ENCODE data around the gene HNRNPM. TPM values are rescaled to one million over a fixed set of nuclear protein-coding genes. Genes with fewer than 3 reads are reported as not detected.
"Not testable (repeated sequence)": the region's sequence is repeated elsewhere in the genome, so short reads cannot be mapped to it uniquely, and the experiment has no call there.

The HNRNPM gene
- total RNA-seq, 4 donors from 2014 or later, result 103 to 126 (median 116) TPM

DNA sequence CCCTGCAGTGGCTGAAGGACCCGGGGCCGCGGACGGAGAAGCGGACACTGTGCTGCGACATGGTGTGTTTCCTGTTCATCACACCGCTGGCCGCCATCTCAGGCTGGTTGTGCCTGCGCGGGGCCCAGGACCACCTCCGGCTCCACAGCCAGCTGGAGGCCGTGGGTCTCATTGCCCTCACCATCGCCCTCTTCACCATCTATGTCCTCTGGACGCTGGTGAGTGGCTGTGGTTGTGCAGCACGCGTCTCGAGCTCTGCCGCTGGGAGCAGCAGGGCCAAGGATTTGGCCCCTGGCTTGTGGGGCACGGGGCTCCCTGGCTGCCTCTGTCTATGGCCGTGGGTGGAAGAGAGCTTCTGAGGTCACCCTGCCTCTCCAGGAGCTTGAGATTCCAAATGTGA lies 14.1 kb upstream of the HNRNPM start:
- H3K4me1 ChIP-seq, result peaks cover 0 to 16% (median 11%) of the 10 kb centered on the region in 4 donors
- no peaks in the 10 kb centered on the region for H3K27me3 ChIP-seq
- 88% methylated on average over 19 of the region's 20 CpGs for WGBS
- DNase-seq (ENCODE audit: extremely low spot score), result no peak
- H3K9me3 ChIP-seq, result no peaks in the 10 kb centered on the region
- no peak overlapping the region for H3K4me3 ChIP-seq
- intact Hi-C loops (cut with DNase I), result no loop called here
- TF ChIP-seq, protein P1, sequence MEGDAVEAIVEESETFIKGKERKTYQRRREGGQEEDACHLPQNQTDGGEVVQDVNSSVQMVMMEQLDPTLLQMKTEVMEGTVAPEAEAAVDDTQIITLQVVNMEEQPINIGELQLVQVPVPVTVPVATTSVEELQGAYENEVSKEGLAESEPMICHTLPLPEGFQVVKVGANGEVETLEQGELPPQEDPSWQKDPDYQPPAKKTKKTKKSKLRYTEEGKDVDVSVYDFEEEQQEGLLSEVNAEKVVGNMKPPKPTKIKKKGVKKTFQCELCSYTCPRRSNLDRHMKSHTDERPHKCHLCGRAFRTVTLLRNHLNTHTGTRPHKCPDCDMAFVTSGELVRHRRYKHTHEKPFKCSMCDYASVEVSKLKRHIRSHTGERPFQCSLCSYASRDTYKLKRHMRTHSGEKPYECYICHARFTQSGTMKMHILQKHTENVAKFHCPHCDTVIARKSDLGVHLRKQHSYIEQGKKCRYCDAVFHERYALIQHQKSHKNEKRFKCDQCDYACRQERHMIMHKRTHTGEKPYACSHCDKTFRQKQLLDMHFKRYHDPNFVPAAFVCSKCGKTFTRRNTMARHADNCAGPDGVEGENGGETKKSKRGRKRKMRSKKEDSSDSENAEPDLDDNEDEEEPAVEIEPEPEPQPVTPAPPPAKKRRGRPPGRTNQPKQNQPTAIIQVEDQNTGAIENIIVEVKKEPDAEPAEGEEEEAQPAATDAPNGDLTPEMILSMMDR (IDR thresholded peaks at IDR 0.05), result no peak
- TF ChIP-seq POLR2AphosphoS5 (IDR thresholded peaks at IDR 0.05), result no peak
- no peak for TF ChIP-seq EP300 (IDR thresholded peaks at IDR 0.05)
- no peak for TF ChIP-seq POLR2A (IDR thresholded peaks at IDR 0.05; ENCODE audit: low read depth)
- peaks cover 5 to 77% (median 57%) of the 10 kb centered on the region in 4 donors for H3K36me3 ChIP-seq
- no peak overlapping the region for H3K27ac ChIP-seq (replicated peaks in 1 of 4)

DNA sequence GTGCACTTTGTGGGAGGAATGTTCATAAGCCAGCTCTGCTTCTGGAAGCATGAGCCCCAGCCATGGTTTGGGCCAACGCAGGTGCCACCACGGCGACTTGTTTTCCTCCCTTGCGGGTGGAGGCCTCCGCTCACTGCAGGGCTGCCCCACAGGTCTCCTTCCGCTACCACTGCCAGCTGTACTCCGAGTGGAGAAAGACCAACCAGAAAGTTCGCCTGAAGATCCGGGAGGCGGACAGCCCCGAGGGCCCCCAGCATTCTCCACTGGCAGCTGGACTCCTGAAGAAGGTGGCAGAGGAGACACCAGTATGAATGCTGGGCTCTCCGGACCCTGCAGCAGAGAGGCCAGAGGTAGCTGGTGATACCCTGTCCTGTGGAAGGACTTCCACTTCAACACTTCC lies 6.5 kb upstream of the HNRNPM start:
- Histone ChIP-seq H3K9me3 (no peaks in the 10 kb centered on the region), H3K27me3 (no peaks in the 10 kb centered on the region), H3K4me3 (no peak overlapping the region), H3K27ac (replicated peaks in 1 of 4) (no peak overlapping the region), H3K36me3 (peaks cover 8 to 62% (median 39%) of the 10 kb centered on the region in 4 donors), H3K4me1 (peaks cover 2 to 16% (median 11%) of the 10 kb centered on the region in 4 donors)
- TF ChIP-seq, protein P1 (IDR thresholded peaks at IDR 0.05), result no peak
- TF ChIP-seq POLR2A (IDR thresholded peaks at IDR 0.05; ENCODE audit: low read depth) (no peak), EP300 (IDR thresholded peaks at IDR 0.05) (no peak), POLR2AphosphoS5 (IDR thresholded peaks at IDR 0.05) (no peak)
- no peak for DNase-seq (ENCODE audit: extremely low spot score)
- 94% methylated on average over 10 of the region's 12 CpGs for WGBS
- intact Hi-C loops (cut with DNase I), result no loop called here

DNA sequence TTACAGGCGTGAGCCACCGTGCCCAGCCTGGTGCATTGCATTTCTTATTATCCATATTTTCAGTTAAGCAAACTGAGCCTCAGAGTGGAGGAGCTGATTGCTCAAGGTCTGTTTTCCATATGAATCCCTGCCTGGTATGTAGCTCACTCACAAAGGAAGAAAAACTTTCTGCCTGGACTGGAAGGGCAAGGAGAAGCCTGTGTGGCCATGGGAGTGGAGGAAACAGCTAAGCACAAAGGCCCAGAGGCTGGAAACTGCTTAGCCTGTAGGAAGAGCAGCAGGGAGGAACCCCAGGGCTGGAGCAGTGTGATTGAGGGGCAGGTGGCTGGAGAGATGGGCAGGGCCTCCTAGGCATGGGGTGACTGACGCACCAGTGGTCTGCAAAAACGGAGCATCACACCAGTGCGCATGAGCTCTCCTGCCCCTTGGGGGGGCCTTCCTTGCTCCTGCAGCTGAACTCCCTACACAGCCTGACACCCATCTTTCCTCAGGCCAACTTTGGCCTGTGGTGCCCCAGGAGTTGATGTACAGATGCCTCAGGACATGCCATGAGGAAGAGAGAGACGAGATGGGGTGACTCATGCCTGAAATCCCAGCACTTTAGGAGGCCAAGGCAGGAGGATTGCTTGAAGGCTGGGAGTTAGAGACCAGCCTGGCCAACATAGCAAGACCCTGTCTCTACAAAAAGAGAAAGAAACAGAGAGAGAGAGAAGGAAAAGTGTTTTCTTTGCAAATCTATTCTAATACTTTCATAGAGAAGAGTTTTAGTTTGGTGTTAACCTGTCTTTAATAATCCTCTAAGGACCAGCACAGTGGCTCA lies 2.8 kb upstream of the HNRNPM start:
- TF ChIP-seq POLR2AphosphoS5 (IDR thresholded peaks at IDR 0.05) (no peak), EP300 (IDR thresholded peaks at IDR 0.05) (no peak)
- TF ChIP-seq, protein P1 (IDR thresholded peaks at IDR 0.05), result no peak
- Histone ChIP-seq H3K27me3 (no peaks in the 10 kb centered on the region), H3K4me3 (no peak overlapping the region), H3K9me3 (no peaks in the 10 kb centered on the region), H3K27ac (replicated peaks in 1 of 4) (no peak overlapping the region), H3K36me3 (peaks cover 8 to 46% (median 33%) of the 10 kb centered on the region in 4 donors), H3K4me1 (peaks cover 17 to 22% (median 20%) of the 10 kb centered on the region in 4 donors)
- DNase-seq (ENCODE audit: extremely low spot score), result no peak
- intact Hi-C loops (cut with DNase I), result no loop called here
- 87% methylated on average over 6 of the region's 6 CpGs for WGBS

DNA sequence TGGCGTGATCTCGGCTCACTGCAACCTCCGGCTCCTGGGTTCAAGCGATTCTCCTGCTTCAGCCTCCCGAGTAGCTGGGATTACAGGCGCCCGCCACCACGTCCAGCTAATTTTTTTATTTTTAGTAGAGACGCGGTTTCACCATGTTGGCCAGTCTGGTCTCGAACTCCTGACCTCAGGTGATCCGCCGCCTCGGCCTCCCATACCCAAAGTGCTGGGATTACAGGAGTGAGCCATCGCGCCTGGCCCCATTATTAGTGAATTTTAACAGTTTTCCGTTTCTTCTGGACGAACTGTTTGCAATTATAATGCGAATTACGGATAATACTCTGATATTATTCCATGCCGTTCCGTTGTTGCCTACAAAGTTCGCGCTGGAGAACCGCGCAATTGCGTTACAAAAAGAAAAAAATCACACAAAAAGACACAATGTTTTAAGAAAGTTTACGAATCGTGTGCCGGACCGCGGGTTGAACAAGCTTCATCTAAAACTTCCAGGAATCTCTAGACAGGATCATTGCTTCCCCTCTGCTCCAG lies 567 bp upstream of the HNRNPM start:
- 29% methylated on average over 32 of the region's 32 CpGs for WGBS
- intact Hi-C loops (cut with DNase I), result not testable (repeated sequence)

DNA sequence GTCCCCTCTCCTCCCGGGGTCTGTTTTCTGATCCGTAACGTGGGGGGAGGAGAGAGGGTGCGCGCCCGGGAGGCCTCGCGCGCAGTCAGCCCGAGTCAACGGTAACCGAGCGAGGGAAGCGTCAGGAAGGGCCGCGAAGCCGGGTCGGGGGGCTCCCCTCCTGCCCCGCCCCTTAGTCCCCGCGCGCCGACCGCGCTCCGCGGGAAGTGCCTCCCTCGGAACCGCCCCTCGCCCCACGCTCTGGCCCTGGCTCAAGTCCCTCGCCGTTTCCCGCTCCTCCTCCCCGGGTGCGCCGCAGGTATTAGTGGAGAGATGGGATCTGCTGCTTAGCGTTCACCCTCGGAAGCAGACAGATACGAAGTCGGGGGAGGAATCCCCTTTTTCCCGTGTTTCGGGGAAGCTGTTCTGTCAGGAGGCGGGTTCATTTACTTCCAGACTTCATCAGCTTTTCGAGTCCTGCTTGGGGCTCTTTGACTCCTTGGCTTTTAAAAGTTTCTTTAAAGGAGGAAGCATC lies 770 bp downstream of the HNRNPM start:
- no peak for DNase-seq (ENCODE audit: extremely low spot score)
- WGBS, result 0% methylated on average over 11 of the region's 45 CpGs
- intact Hi-C loops (cut with DNase I), result loop anchor here (5.0 kb wide), 2 partner anchors 33 to 62 kb away; partner anchors contain the start of gene MARCHF2
- H3K4me1 ChIP-seq, result peaks cover 48 to 56% (median 53%) of the 10 kb centered on the region in 4 donors
- H3K4me3 ChIP-seq, result peak overlapping the region; percentile 81 to 99 (median 90)
- no peaks in the 10 kb centered on the region for H3K27me3 ChIP-seq
- H3K27ac ChIP-seq (replicated peaks in 1 of 4), result peak overlapping the region; percentile 94 to 98 (median 97)
- peak in 1 of 2 donors; percentile 26 for TF ChIP-seq POLR2AphosphoS5 (IDR thresholded peaks at IDR 0.05)
- TF ChIP-seq EP300 (IDR thresholded peaks at IDR 0.05), result no peak
- H3K36me3 ChIP-seq, result peaks cover 0 to 19% (median 9%) of the 10 kb centered on the region in 4 donors
- H3K9me3 ChIP-seq, result no peaks in the 10 kb centered on the region

More for the DNA sequence above, 567 bp upstream of the HNRNPM start:
- not testable (repeated sequence) for DNase-seq (ENCODE audit: extremely low spot score); H3K9me3 ChIP-seq; H3K27me3 ChIP-seq
- peak overlapping the region; percentile 81 to 99 (median 90) for H3K4me3 ChIP-seq
- H3K27ac ChIP-seq (replicated peaks in 1 of 4), result peak overlapping the region; percentile 94 to 98 (median 97)
- H3K36me3 ChIP-seq, result peaks cover 0 to 24% (median 18%) of the 10 kb centered on the region in 4 donors
- H3K4me1 ChIP-seq, result peaks cover 39 to 45% (median 42%) of the 10 kb centered on the region in 4 donors

Measured in esophagus muscularis mucosa (tissue), 4 donors.